Astrocyte (in vitro differentiated cells and primary cell): ENCODE results near the gene ZNF438. TPM values are rescaled to one million over a fixed set of nuclear protein-coding genes. Genes with fewer than 3 reads are reported as not detected.

Source experiments
- DNase-seq: peaks from one replicate; pipeline ENCODE4 v3.0.0-alpha.2; 2010; ENCODE audit warnings: low read depth
- FAIRE-seq: peaks from 2 replicates; lab custom pipeline; 2011; peaks lifted over from hg19 to GRCh38; lab: Jason Lieb, UNC
- H2AFZ ChIP-seq: 2 replicates; pipeline ENCODE4 v1.6.0; 2012; ENCODE audit warnings: low read depth, low read length, inconsistent platforms
- H3K27ac ChIP-seq: 2 replicates; pipeline ENCODE4 v1.5.1; 2011; ENCODE audit warnings: low read depth, low read length, inconsistent platforms
- H3K27me3 ChIP-seq: 2 replicates; pipeline ENCODE4 v1.6.0; 2011; ENCODE audit warnings: low read length, inconsistent platforms; ENCODE audit not compliant: insufficient read depth
- H3K36me3 ChIP-seq: 2 replicates; pipeline ENCODE4 v1.5.1; 2011; ENCODE audit warnings: low read length, inconsistent platforms; ENCODE audit not compliant: insufficient read depth
- H3K4me1 ChIP-seq: 2 replicates; pipeline ENCODE4 v1.5.1; 2011; ENCODE audit warnings: low read length, inconsistent platforms; ENCODE audit not compliant: insufficient read depth
- H3K4me2 ChIP-seq: 2 replicates; pipeline ENCODE4 v1.6.0; 2012; ENCODE audit warnings: low read length, inconsistent platforms
- H3K4me3 ChIP-seq: 2 replicates; pipeline ENCODE4 v1.5.1; 2011; ENCODE audit warnings: low read depth, mild to moderate bottlenecking, low read length, inconsistent platforms; ENCODE audit not compliant: insufficient read depth
- H3K79me2 ChIP-seq: 2 replicates; pipeline ENCODE4 v1.6.0; 2012; ENCODE audit warnings: mild to moderate bottlenecking, low read length, inconsistent platforms; ENCODE audit not compliant: insufficient read depth
- H3K9ac ChIP-seq: 2 replicates; pipeline ENCODE4 v1.6.0; 2012; ENCODE audit warnings: mild to moderate bottlenecking, low read length, inconsistent platforms
- H3K9me3 ChIP-seq: 2 replicates; pipeline ENCODE4 v1.5.1; 2012; ENCODE audit warnings: low read depth, mild to moderate bottlenecking, low read length, inconsistent platforms; ENCODE audit not compliant: insufficient read depth
- H4K20me1 ChIP-seq: 2 replicates; pipeline ENCODE4 v1.6.0; 2012; ENCODE audit warnings: low read length, inconsistent platforms; ENCODE audit not compliant: insufficient read depth
- H3K27ac Mint-ChIP-seq: one replicate; pipeline ENCODE4 v1.8.0; 2021; ENCODE audit warnings: mild to moderate bottlenecking, mixed read lengths; ENCODE audit not compliant: unreplicated experiment
- H3K27me3 Mint-ChIP-seq: one replicate; pipeline ENCODE4 v1.8.0; 2021; ENCODE audit warnings: low read depth, mixed read lengths; ENCODE audit not compliant: unreplicated experiment
- H3K36me3 Mint-ChIP-seq: one replicate; pipeline ENCODE4 v1.8.0; 2021; ENCODE audit warnings: low read depth, mixed read lengths; ENCODE audit not compliant: unreplicated experiment
- H3K4me1 Mint-ChIP-seq: one replicate; pipeline ENCODE4 v1.8.0; 2021; ENCODE audit warnings: low read depth, mixed read lengths; ENCODE audit not compliant: unreplicated experiment
- H3K4me3 Mint-ChIP-seq: one replicate; pipeline ENCODE4 v1.8.0; 2021; ENCODE audit warnings: mild to moderate bottlenecking, moderate library complexity, mixed read lengths; ENCODE audit not compliant: unreplicated experiment
- H3K9me3 Mint-ChIP-seq: one replicate; pipeline ENCODE4 v1.8.0; 2021; ENCODE audit warnings: mild to moderate bottlenecking, mixed read lengths; ENCODE audit not compliant: unreplicated experiment
- EZH2 ChIP-seq: IDR thresholded peaks from 2 replicates; pipeline ENCODE4 v1.6.1; 2012; ENCODE audit warnings: mild to moderate bottlenecking, low read length, inconsistent platforms; ENCODE audit not compliant: insufficient read depth
- total RNA-seq: library from RNA; stranded (reverse); gene quantifications from 2 replicates; pipeline ENCODE4 v1.2.1, GENCODE V29; 2021
- TF ChIP-seq, protein P1 (sequence below): IDR thresholded peaks from 2 replicates; pipeline ENCODE4 v1.5.1; 2011; ENCODE audit warnings: low read depth, mild to moderate bottlenecking, inconsistent platforms, low read length, moderate library complexity; ENCODE audit not compliant: insufficient read depth

The ZNF438 gene
- total RNA-seq, 1 donor from 2014 or later: 2.2 TPM

DNA sequence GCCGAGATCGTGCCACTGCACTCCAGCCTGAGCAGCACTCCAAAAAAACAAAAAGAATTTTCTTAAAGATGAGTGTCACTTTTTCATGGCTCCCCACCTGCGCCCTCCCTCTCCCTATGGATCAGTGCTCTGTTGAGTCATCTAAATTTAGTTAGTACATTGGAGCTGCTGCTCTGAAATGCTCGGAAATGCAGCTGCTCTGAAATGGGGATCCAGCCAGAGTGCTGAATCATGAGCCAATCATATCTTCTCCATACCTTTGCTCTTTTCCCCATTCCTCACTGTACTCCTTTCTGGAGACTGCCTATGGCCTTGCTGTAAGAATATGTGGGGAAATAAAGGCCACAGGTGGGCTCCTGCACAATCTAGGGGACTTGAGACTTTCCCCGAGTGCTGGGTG is 188.8 kb downstream of the ZNF438 start:
- Histone ChIP-seq H3K4me3 (no peak overlapping the region), H3K9me3 (peaks cover 3% of the 10 kb centered on the region), H3K4me1 (no peaks in the 10 kb centered on the region), H3K27ac (no peak overlapping the region), H3K4me2 (no peak overlapping the region), H3K9ac (no peak overlapping the region), H2AFZ (no peak overlapping the region), H3K79me2 (no peaks in the 10 kb centered on the region), H3K27me3 (no peaks in the 10 kb centered on the region), H3K36me3 (no peaks in the 10 kb centered on the region), H4K20me1 (no peaks in the 10 kb centered on the region)
- H3K27me3 Mint-ChIP-seq: peaks cover 4% of the 10 kb centered on the region
- H3K27ac Mint-ChIP-seq: no peak overlapping the region
- TF ChIP-seq, protein P1, sequence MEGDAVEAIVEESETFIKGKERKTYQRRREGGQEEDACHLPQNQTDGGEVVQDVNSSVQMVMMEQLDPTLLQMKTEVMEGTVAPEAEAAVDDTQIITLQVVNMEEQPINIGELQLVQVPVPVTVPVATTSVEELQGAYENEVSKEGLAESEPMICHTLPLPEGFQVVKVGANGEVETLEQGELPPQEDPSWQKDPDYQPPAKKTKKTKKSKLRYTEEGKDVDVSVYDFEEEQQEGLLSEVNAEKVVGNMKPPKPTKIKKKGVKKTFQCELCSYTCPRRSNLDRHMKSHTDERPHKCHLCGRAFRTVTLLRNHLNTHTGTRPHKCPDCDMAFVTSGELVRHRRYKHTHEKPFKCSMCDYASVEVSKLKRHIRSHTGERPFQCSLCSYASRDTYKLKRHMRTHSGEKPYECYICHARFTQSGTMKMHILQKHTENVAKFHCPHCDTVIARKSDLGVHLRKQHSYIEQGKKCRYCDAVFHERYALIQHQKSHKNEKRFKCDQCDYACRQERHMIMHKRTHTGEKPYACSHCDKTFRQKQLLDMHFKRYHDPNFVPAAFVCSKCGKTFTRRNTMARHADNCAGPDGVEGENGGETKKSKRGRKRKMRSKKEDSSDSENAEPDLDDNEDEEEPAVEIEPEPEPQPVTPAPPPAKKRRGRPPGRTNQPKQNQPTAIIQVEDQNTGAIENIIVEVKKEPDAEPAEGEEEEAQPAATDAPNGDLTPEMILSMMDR: no peak
- TF ChIP-seq EZH2: no peak
- no peak overlapping the region for H3K4me3 Mint-ChIP-seq
- FAIRE-seq: no peak
- peak; percentile 52 for DNase-seq
- H3K9me3 Mint-ChIP-seq: peaks cover 5% of the 10 kb centered on the region
- H3K36me3 Mint-ChIP-seq: peaks cover 2% of the 10 kb centered on the region
- H3K4me1 Mint-ChIP-seq: no peaks in the 10 kb centered on the region

DNA sequence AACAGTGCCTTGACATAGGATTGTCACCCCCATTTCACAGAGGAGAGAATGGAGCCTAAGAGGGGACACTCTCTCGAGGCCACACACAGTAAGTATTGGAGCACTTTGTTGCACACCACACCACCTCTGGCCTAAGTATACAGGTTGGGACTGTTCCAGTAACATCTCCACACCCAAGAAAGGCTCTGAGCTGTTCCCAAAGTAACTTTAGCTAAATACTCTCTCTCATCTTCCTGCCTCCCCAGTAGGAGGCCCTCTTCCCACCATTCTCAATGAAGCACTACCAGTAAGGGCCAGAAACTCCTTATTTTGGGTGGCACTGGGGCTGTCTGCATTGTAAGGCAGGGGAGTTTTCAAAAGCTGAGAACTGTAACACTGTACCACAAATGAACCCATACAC is 189.5 kb downstream of the ZNF438 start:
- no peak overlapping the region for H3K4me3 Mint-ChIP-seq
- H3K27me3 ChIP-seq: no peaks in the 10 kb centered on the region
- H3K9me3 Mint-ChIP-seq: peaks cover 5% of the 10 kb centered on the region
- H3K4me1 Mint-ChIP-seq: no peaks in the 10 kb centered on the region
- H3K79me2 ChIP-seq: no peaks in the 10 kb centered on the region
- no peaks in the 10 kb centered on the region for H3K4me1 ChIP-seq
- no peak overlapping the region for H2AFZ ChIP-seq
- H4K20me1 ChIP-seq: no peaks in the 10 kb centered on the region
- H3K36me3 Mint-ChIP-seq: peaks cover 2% of the 10 kb centered on the region
- no peaks in the 10 kb centered on the region for H3K36me3 ChIP-seq
- H3K27me3 Mint-ChIP-seq: peaks cover 4% of the 10 kb centered on the region
- no peak overlapping the region for H3K27ac ChIP-seq
- no peak overlapping the region for H3K4me2 ChIP-seq
- DNase-seq (no peak), FAIRE-seq (no peak)
- no peak overlapping the region for H3K9ac ChIP-seq
- peaks cover 1% of the 10 kb centered on the region for H3K9me3 ChIP-seq
- no peak overlapping the region for H3K4me3 ChIP-seq
- no peak overlapping the region for H3K27ac Mint-ChIP-seq
- TF ChIP-seq, protein P1: no peak
- no peak for TF ChIP-seq EZH2

DNA sequence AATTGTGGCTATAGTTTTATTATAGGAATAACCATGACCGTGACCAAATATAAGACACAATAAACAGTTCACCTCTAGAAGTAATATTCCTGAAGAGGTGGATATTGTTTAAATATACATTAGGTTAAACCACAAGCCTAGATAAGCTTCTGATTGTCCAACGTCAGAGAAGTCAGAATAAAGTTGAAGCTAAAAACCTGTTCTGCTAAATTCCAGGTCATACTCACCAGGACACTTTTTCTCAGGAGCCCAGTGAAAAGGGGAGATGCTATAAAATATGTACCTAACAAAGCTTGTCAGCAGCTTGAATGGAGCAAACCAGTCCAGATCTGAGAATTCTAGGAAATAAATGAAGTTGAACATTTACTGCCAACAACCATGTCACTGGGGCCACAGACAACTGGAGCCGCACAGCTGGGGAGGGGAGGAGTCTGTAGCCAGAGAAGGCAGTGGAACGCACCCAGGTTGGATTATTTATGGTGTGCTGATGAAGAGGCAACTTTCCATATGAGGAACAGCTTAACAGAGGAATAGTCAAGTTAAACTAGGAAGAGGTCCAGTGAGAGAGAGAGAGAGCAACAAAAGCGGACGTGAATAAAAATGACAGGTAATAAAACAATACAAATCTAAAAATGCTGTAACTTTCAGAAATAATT is 191.1 kb downstream of the ZNF438 start:
- H3K4me3 Mint-ChIP-seq: no peak overlapping the region
- FAIRE-seq (peak; percentile 17), DNase-seq (no peak)
- H3K36me3 ChIP-seq: no peaks in the 10 kb centered on the region
- no peak overlapping the region for H2AFZ ChIP-seq
- no peak overlapping the region for H3K4me3 ChIP-seq
- H3K4me1 ChIP-seq: no peaks in the 10 kb centered on the region
- no peaks in the 10 kb centered on the region for H3K36me3 Mint-ChIP-seq
- H3K4me2 ChIP-seq: no peak overlapping the region
- peaks cover 6% of the 10 kb centered on the region for H3K4me1 Mint-ChIP-seq
- no peak overlapping the region for H3K9ac ChIP-seq
- H4K20me1 ChIP-seq: no peaks in the 10 kb centered on the region
- H3K27me3 Mint-ChIP-seq: no peaks in the 10 kb centered on the region
- H3K9me3 ChIP-seq: no peaks in the 10 kb centered on the region
- no peak overlapping the region for H3K27ac ChIP-seq
- no peaks in the 10 kb centered on the region for H3K27me3 ChIP-seq
- H3K9me3 Mint-ChIP-seq: peaks cover 6% of the 10 kb centered on the region
- H3K27ac Mint-ChIP-seq: no peak overlapping the region
- no peaks in the 10 kb centered on the region for H3K79me2 ChIP-seq
- TF ChIP-seq EZH2: no peak
- TF ChIP-seq, protein P1: no peak
